Neural cell (in vitro differentiated cells): ENCODE data around the gene TSG101. TPM values are rescaled to one million over a fixed set of nuclear protein-coding genes. Genes with fewer than 3 reads are reported as not detected.

ENCODE experiments used
- H2AFZ ChIP-seq: fragments of 200-600, 300-800 bp; sonication (generic), shearing (Covaris generic); 2 replicates; pipeline ENCODE4 v1.6.0; 2014; ENCODE audit warnings: low read depth, mild to moderate bottlenecking, antibody characterized with exemption, low read length, moderate library complexity
- H3F3A ChIP-seq: fragments of 200-600 bp; shearing (Covaris generic); 2 replicates; pipeline ENCODE4 v1.6.1; 2016; ENCODE audit warnings: mild to moderate bottlenecking, moderate library complexity, mixed read lengths, antibody characterized with exemption, low read length; ENCODE audit not compliant: insufficient read depth, poor library complexity, severe bottlenecking
- H3K27ac ChIP-seq: fragments of 200-600, 300-800 bp; sonication (generic), shearing (Covaris generic); 2 replicates; pipeline ENCODE4 v1.5.1; 2014; ENCODE audit warnings: mild to moderate bottlenecking, low read length, moderate library complexity
- H3K27me3 ChIP-seq: fragments of 300-800, 200-600 bp; sonication (generic), shearing (Covaris generic); 2 replicates; pipeline ENCODE4 v1.6.0; 2014; ENCODE audit warnings: mild to moderate bottlenecking, low read depth, low read length, moderate library complexity; ENCODE audit not compliant: insufficient read depth
- H3K36me3 ChIP-seq: fragments of 300-800, 200-600 bp; sonication (generic), shearing (Covaris generic); 2 replicates; pipeline ENCODE4 v1.5.1; 2014; ENCODE audit warnings: mild to moderate bottlenecking, antibody characterized with exemption, low read length, moderate library complexity; ENCODE audit not compliant: insufficient read depth
- H3K4me2 ChIP-seq: fragments of 300-800, 200-600 bp; sonication (generic), shearing (Covaris generic); 2 replicates; pipeline ENCODE4 v1.6.0; 2014; ENCODE audit warnings: mild to moderate bottlenecking, low read length
- H3K4me3 ChIP-seq: fragments of 300-800, 200-600 bp; sonication (generic), shearing (Covaris generic); 2 replicates; pipeline ENCODE4 v1.5.1; 2014; ENCODE audit warnings: mild to moderate bottlenecking, low read length, moderate library complexity
- H3K79me2 ChIP-seq: fragments of 200-600 bp; shearing (Covaris generic); replicated peaks from 2 replicates; pipeline ENCODE4 v1.6.0; 2014; ENCODE audit warnings: mild to moderate bottlenecking, low read length, moderate library complexity; ENCODE audit not compliant: insufficient read depth
- H3K9ac ChIP-seq: fragments of 300-800, 200-600 bp; sonication (generic), shearing (Covaris generic); 2 replicates; pipeline ENCODE4 v1.6.1; 2016; ENCODE audit warnings: mild to moderate bottlenecking, low read length, mixed read lengths
- H3K9me2 ChIP-seq: fragments of 200-600 bp; shearing (Covaris generic); 2 replicates; pipeline ENCODE4 v1.6.1; 2016; ENCODE audit warnings: mild to moderate bottlenecking, low read length, mixed read lengths; ENCODE audit not compliant: insufficient read depth
- H3K9me3 ChIP-seq: fragments of 200-600, 300-800 bp; sonication (generic), shearing (Covaris generic); 2 replicates; pipeline ENCODE4 v1.6.1; 2016; ENCODE audit warnings: mild to moderate bottlenecking, mixed run types, low read length, moderate library complexity, mixed read lengths
- H4K20me1 ChIP-seq: fragments of 200-600 bp; shearing (Covaris generic); 2 replicates; pipeline ENCODE4 v1.6.1; 2016; ENCODE audit warnings: mild to moderate bottlenecking, mixed run types; ENCODE audit not compliant: insufficient read depth
- CTCF ChIP-seq: fragments of 450-650 bp; IDR thresholded peaks from 2 replicates; pipeline ENCODE4 v1.5.1; 2014; ENCODE audit warnings: antibody characterized with exemption, mild to moderate bottlenecking, moderate library complexity; ENCODE audit not compliant: poor library complexity, severe bottlenecking
- EP300 ChIP-seq: fragments of 450-650 bp; conservative IDR thresholded peaks from 2 replicates; pipeline ENCODE4 v1.6.1; 2014; ENCODE audit warnings: antibody characterized with exemption, mild to moderate bottlenecking, moderate library complexity; ENCODE audit not compliant: poor library complexity, severe bottlenecking
- EZH2 ChIP-seq: fragments of 200-600, 300-800 bp; shearing (Covaris generic), sonication (generic); IDR thresholded peaks from 2 replicates; pipeline ENCODE4 v1.6.1; 2014; ENCODE audit warnings: antibody characterized with exemption, low read length, borderline replicate concordance, mild to moderate bottlenecking; ENCODE audit not compliant: insufficient read depth, poor library complexity, severe bottlenecking
- MXI1 ChIP-seq: fragments of 450-650 bp; conservative IDR thresholded peaks from 2 replicates; pipeline ENCODE4 v1.6.1; 2014; ENCODE audit warnings: antibody characterized with exemption, mild to moderate bottlenecking; ENCODE audit not compliant: poor library complexity, severe bottlenecking
- POLR2AphosphoS5 ChIP-seq: IDR thresholded peaks from 2 replicates; pipeline ENCODE4 v1.6.1; 2012
- RAD21 ChIP-seq: fragments of 450-650 bp; conservative IDR thresholded peaks from 2 replicates; pipeline ENCODE4 v1.6.1; 2014; ENCODE audit warnings: antibody characterized with exemption, mild to moderate bottlenecking, moderate library complexity
- REST ChIP-seq: IDR thresholded peaks from 2 replicates; pipeline ENCODE4 v1.6.1; 2012; ENCODE audit warnings: borderline replicate concordance
- SMC3 ChIP-seq: fragments of 450-650 bp; conservative IDR thresholded peaks from 2 replicates; pipeline ENCODE4 v1.6.1; 2014; ENCODE audit warnings: antibody characterized with exemption, mild to moderate bottlenecking, moderate library complexity; ENCODE audit not compliant: poor library complexity
- TAF1 ChIP-seq: IDR thresholded peaks from 2 replicates; pipeline ENCODE4 v1.6.1; 2012; ENCODE audit warnings: low read depth
- polyA plus RNA-seq: library from polyadenylated mRNA; depleted of rRNA; stranded (reverse); fragments of >200 nt; gene quantifications from 2 replicates; pipeline ENCODE4 v1.2.3, GENCODE V29; 2014

The TSG101 gene
- polyA plus RNA-seq, 1 donor from 2014 or later = 115 TPM

GRCh38 chr11:18490319-18490718 is 36.4 kb downstream of the TSG101 start:
- H3K4me2 ChIP-seq = no peak overlapping the region
- H3K27ac ChIP-seq = no peak overlapping the region
- no peaks in the 10 kb centered on the region for H3K27me3 ChIP-seq
- no peak overlapping the region for H3K9ac ChIP-seq
- H3K79me2 ChIP-seq = no peaks in the 10 kb centered on the region
- H3K36me3 ChIP-seq = no peaks in the 10 kb centered on the region
- H3K9me2 ChIP-seq = no peaks in the 10 kb centered on the region
- no peaks in the 10 kb centered on the region for H4K20me1 ChIP-seq
- H2AFZ ChIP-seq = no peak overlapping the region
- TF ChIP-seq CTCF (no peak), REST (no peak), MXI1 (no peak), RAD21 (no peak), SMC3 (no peak), POLR2AphosphoS5 (no peak), EZH2 (no peak), EP300 (no peak), TAF1 (no peak)
- no peaks in the 10 kb centered on the region for H3K9me3 ChIP-seq
- H3F3A ChIP-seq = no peaks in the 10 kb centered on the region
- H3K4me3 ChIP-seq = no peak overlapping the region

GRCh38 chr11:18485913-18486528 is 40.7 kb downstream of the TSG101 start:
- H3K9me3 ChIP-seq = no peaks in the 10 kb centered on the region
- peaks cover 11% of the 10 kb centered on the region for H3K36me3 ChIP-seq
- no peaks in the 10 kb centered on the region for H3F3A ChIP-seq
- no peak for TF ChIP-seq EZH2
- no peak for TF ChIP-seq RAD21
- no peak for TF ChIP-seq REST
- no peak for TF ChIP-seq CTCF
- TF ChIP-seq MXI1 = no peak
- no peak for TF ChIP-seq TAF1
- no peak for TF ChIP-seq SMC3
- TF ChIP-seq EP300 = no peak
- TF ChIP-seq POLR2AphosphoS5 = no peak
- H3K27me3 ChIP-seq = no peaks in the 10 kb centered on the region
- H4K20me1 ChIP-seq = no peaks in the 10 kb centered on the region
- no peak overlapping the region for H3K9ac ChIP-seq
- H2AFZ ChIP-seq = no peak overlapping the region
- no peaks in the 10 kb centered on the region for H3K9me2 ChIP-seq
- no peak overlapping the region for H3K4me2 ChIP-seq
- H3K27ac ChIP-seq = no peak overlapping the region
- H3K79me2 ChIP-seq = no peaks in the 10 kb centered on the region
- no peak overlapping the region for H3K4me3 ChIP-seq
